PC-9 (cell line): Measurements from ENCODE around the gene ELOVL5. TPM values are rescaled to one million over a fixed set of nuclear protein-coding genes. Genes with fewer than 3 reads are reported as not detected.

ENCODE experiments used
- BruUV-seq: library from RNA; stranded (reverse); fragments of 400-500 nt; replicated peaks from 2 replicates; lab custom pipeline; 2021; lab: Mats Ljungman, UMichigan
- CTCF ChIA-PET: fragments of 300-600 bp; sonication (Branson Sonifier 250); formaldehyde crosslinking; loops from one replicate; lab custom pipeline; 2022; ENCODE audit warnings: antibody characterized with exemption; lab: Charles Lee
- POLR2A ChIA-PET: fragments of 300-600 bp; sonication (Branson Sonifier 250); formaldehyde crosslinking; loops from one replicate; lab custom pipeline; 2022; ENCODE audit warnings: antibody characterized with exemption; ENCODE audit not compliant: unreplicated experiment; lab: Charles Lee
- DNase-seq, 2 experiments: peaks; one replicate each; pipeline versions ENCODE4 v3.0.0 to v3.0.0-alpha.2; 2015 to 2022; ENCODE audit warnings: mixed read lengths in 1 of 2
- H2AFZ ChIP-seq: fragments of 200-600 bp; sonication (generic); 2 replicates; pipeline ENCODE4 v1.8.1; 2017; ENCODE audit warnings: antibody characterized with exemption
- H3F3A ChIP-seq: fragments of 200-600 bp; sonication (generic); 2 replicates; pipeline ENCODE4 v1.8.1; 2017; ENCODE audit warnings: antibody characterized with exemption, mild to moderate bottlenecking, low read depth; ENCODE audit not compliant: insufficient read depth
- H3K27ac ChIP-seq: fragments of 200-600 bp; sonication (generic); 2 replicates; pipeline ENCODE4 v1.6.1; 2016; ENCODE audit warnings: mixed run types
- H3K27me3 ChIP-seq: fragments of 200-600 bp; sonication (generic); 2 replicates; pipeline ENCODE4 v1.6.1; 2016; ENCODE audit warnings: low read depth, mixed run types; ENCODE audit not compliant: insufficient read depth
- H3K36me3 ChIP-seq: fragments of 200-600 bp; sonication (generic); 2 replicates; pipeline ENCODE4 v1.6.1; 2016; ENCODE audit warnings: low read depth, mixed run types
- H3K4me1 ChIP-seq: fragments of 200-600 bp; sonication (generic); replicated peaks from 2 replicates; pipeline ENCODE4 v1.6.1; 2016; ENCODE audit warnings: mixed run types; ENCODE audit not compliant: insufficient read depth
- H3K4me2 ChIP-seq: fragments of 200-600 bp; sonication (generic); 2 replicates; pipeline ENCODE4 v1.6.1; 2017; ENCODE audit warnings: mixed run types
- H3K4me3 ChIP-seq: fragments of 200-600 bp; sonication (generic); 2 replicates; pipeline ENCODE4 v1.6.1; 2016; ENCODE audit warnings: mixed run types
- H3K79me2 ChIP-seq: fragments of 200-600 bp; sonication (generic); 2 replicates; pipeline ENCODE4 v1.6.1; 2017; ENCODE audit warnings: low read depth, mixed run types
- H3K9me2 ChIP-seq: fragments of 200-600 bp; sonication (generic); 2 replicates; pipeline ENCODE4 v1.8.1; 2017; ENCODE audit warnings: mild to moderate bottlenecking; ENCODE audit not compliant: insufficient read depth
- H3K9me3 ChIP-seq: fragments of 200-600 bp; sonication (generic); 2 replicates; pipeline ENCODE4 v1.8.1; 2016; ENCODE audit warnings: low read depth; ENCODE audit not compliant: insufficient read depth
- H4K20me1 ChIP-seq: fragments of 200-600 bp; sonication (generic); 2 replicates; pipeline ENCODE4 v1.8.1; 2017; ENCODE audit not compliant: insufficient read depth
- CTCF ChIP-seq: fragments of 200-600 bp; sonication (generic); conservative IDR thresholded peaks from 2 replicates; pipeline ENCODE4 v1.6.1; 2017; ENCODE audit warnings: mixed run types, antibody characterized with exemption, mild to moderate bottlenecking, moderate library complexity
- EZH2 ChIP-seq: fragments of 200-600 bp; sonication (generic); IDR thresholded peaks from 2 replicates; pipeline ENCODE4 v1.8.0; 2017; ENCODE audit warnings: antibody characterized with exemption, low read depth
- intact Hi-C: fragments of 100-400 bp; cut with micrococcal nuclease; formaldehyde crosslinking; loops from one replicate; pipeline ENCODE4 v1.10.0; 2022; ENCODE audit not compliant: unreplicated experiment
- total RNA-seq: library from RNA; stranded (reverse); gene quantifications from 2 replicates; pipeline ENCODE4 v1.2.3, GENCODE V29; 2021

The ELOVL5 gene
- total RNA-seq, 1 experiment from 2014 or later = 108 TPM

GRCh38 chr6:53376661-53377226 lies 28.0 kb upstream of the ELOVL5 start:
- Histone ChIP-seq H3K79me2 (no peaks in the 10 kb centered on the region), H3K4me3 (no peak overlapping the region), H3K27me3 (no peaks in the 10 kb centered on the region), H3K9me2 (0 out of 2 replicates have a peak, but pooled peaks cover 4% of the 10 kb centered on the region), H3K27ac (no peak overlapping the region), H3K36me3 (no peaks in the 10 kb centered on the region), H4K20me1 (no peaks in the 10 kb centered on the region), H3F3A (no peaks in the 10 kb centered on the region), H3K4me1 (no peaks in the 10 kb centered on the region), H2AFZ (no peak overlapping the region), H3K9me3 (no peaks in the 10 kb centered on the region; the same call in 1 of the 2 replicates), H3K4me2 (no peak overlapping the region)
- TF ChIP-seq EZH2 = no peak
- DNase-seq = no peak
- ChIA-PET POLR2A (no interaction called here), CTCF (no interaction called here)
- intact Hi-C loops = no loop called here
- BruUV-seq = no TSS peak

GRCh38 chr6:53375847-53376246 lies 27.1 kb upstream of the ELOVL5 start:
- H3K9me2 ChIP-seq = 0 out of 2 replicates have a peak, but pooled peaks cover 4% of the 10 kb centered on the region
- H3K9me3 ChIP-seq = no peaks in the 10 kb centered on the region; the same call in 1 of the 2 replicates
- no peaks in the 10 kb centered on the region for H3K4me1 ChIP-seq
- no peak overlapping the region for H3K27ac ChIP-seq
- no peaks in the 10 kb centered on the region for H3K79me2 ChIP-seq
- no TSS peak for BruUV-seq
- POLR2A ChIA-PET = no interaction called here
- H3K4me2 ChIP-seq = no peak overlapping the region
- intact Hi-C loops = no loop called here
- no peak overlapping the region for H3K4me3 ChIP-seq
- H3K36me3 ChIP-seq = no peaks in the 10 kb centered on the region
- H2AFZ ChIP-seq = no peak overlapping the region
- DNase-seq = no peak
- H3F3A ChIP-seq = no peaks in the 10 kb centered on the region
- TF ChIP-seq CTCF (no peak), EZH2 (no peak)
- CTCF ChIA-PET = no interaction called here
- H3K27me3 ChIP-seq = no peaks in the 10 kb centered on the region
- H4K20me1 ChIP-seq = no peaks in the 10 kb centered on the region

GRCh38 chr6:53373638-53374037 lies 24.9 kb upstream of the ELOVL5 start:
- CTCF ChIA-PET = no interaction called here
- H3K36me3 ChIP-seq = no peaks in the 10 kb centered on the region
- no peaks in the 10 kb centered on the region for H3K4me1 ChIP-seq
- no peaks in the 10 kb centered on the region for H4K20me1 ChIP-seq
- no peaks in the 10 kb centered on the region for H3F3A ChIP-seq
- no peak overlapping the region for H3K27ac ChIP-seq
- POLR2A ChIA-PET = interaction anchor here (0.6 kb wide), 1 partner anchor 26 kb away, joined by 3 read pairs; no protein-coding TSS in a partner anchor
- intact Hi-C loops = no loop called here
- H3K4me3 ChIP-seq = no peak overlapping the region
- no peaks in the 10 kb centered on the region for H3K27me3 ChIP-seq
- TF ChIP-seq EZH2 = no peak
- no peak for TF ChIP-seq CTCF
- H3K9me2 ChIP-seq = 0 out of 2 replicates have a peak, but pooled peaks cover 4% of the 10 kb centered on the region
- H3K9me3 ChIP-seq = no peaks in the 10 kb centered on the region; the same call in 1 of the 2 replicates
- DNase-seq = no peak
- H2AFZ ChIP-seq = no peak overlapping the region
- no peak overlapping the region for H3K4me2 ChIP-seq
- no TSS peak for BruUV-seq
- no peaks in the 10 kb centered on the region for H3K79me2 ChIP-seq
